ENCODE measurements around the gene ABCF1.

DNA sequence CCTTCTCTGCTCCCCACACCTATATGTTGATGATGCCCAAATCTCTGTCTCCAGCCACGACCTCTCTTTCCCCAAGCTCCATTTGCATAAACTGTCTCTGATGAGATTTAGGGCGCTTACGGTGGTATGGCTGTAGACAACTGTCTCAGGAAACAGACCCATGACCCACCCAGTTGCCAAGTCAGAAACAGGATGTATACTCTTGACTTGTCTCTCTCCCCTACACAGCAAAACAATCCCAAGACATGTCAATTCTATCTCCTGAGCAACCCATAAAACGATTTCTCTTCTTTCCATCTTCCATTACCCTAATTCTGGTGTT lies 28.9 kb upstream of the ABCF1 start:
- TF ChIP-seq, protein P1, sequence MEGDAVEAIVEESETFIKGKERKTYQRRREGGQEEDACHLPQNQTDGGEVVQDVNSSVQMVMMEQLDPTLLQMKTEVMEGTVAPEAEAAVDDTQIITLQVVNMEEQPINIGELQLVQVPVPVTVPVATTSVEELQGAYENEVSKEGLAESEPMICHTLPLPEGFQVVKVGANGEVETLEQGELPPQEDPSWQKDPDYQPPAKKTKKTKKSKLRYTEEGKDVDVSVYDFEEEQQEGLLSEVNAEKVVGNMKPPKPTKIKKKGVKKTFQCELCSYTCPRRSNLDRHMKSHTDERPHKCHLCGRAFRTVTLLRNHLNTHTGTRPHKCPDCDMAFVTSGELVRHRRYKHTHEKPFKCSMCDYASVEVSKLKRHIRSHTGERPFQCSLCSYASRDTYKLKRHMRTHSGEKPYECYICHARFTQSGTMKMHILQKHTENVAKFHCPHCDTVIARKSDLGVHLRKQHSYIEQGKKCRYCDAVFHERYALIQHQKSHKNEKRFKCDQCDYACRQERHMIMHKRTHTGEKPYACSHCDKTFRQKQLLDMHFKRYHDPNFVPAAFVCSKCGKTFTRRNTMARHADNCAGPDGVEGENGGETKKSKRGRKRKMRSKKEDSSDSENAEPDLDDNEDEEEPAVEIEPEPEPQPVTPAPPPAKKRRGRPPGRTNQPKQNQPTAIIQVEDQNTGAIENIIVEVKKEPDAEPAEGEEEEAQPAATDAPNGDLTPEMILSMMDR (IDR thresholded peaks at IDR 0.05): no peak
- no peak for TF ChIP-seq POLR2A (IDR thresholded peaks at IDR 0.05)
- no peak for TF ChIP-seq EP300 (IDR thresholded peaks at IDR 0.05)

All from tibial nerve (tissue), 4 donors.